Liver (tissue), 9 donors: Measurements from ENCODE around the gene ISCA1. TPM values are rescaled to one million over a fixed set of nuclear protein-coding genes. Genes with fewer than 3 reads are reported as not detected.
"Not testable (repeated sequence)": the region's sequence is repeated elsewhere in the genome, so short reads cannot be mapped to it uniquely, and the experiment has no call there.

Experiments
- DNase-seq: peaks from one replicate; pipeline ENCODE4 v3.0.0-alpha.2; 2017; ENCODE audit warnings: low spot score
- H3K27ac ChIP-seq, 2 donors: one replicate each; pipeline ENCODE4 v1.7.0; 2013; ENCODE audit warnings: inconsistent platforms in 2 of 2, low read length in 2 of 2, control low read depth in 1 of 2, low read depth in 1 of 2, mild to moderate bottlenecking in 1 of 2
- H3K27me3 ChIP-seq, 4 donors: one replicate each; pipeline versions ENCODE4 v1.6.1 to v1.7.0; 2013; ENCODE audit warnings: low read length in 3 of 4, inconsistent platforms in 1 of 4, mild to moderate bottlenecking in 1 of 4, moderate library complexity in 1 of 4; ENCODE audit not compliant: control insufficient read depth in 4 of 4, insufficient read depth in 4 of 4
- H3K36me3 ChIP-seq, 4 donors: one replicate each; pipeline versions ENCODE4 v1.6.1 to v1.7.0; 2013; ENCODE audit warnings: low read length in 3 of 4, mild to moderate bottlenecking in 3 of 4, low read depth in 1 of 4, moderate library complexity in 1 of 4; ENCODE audit not compliant: control insufficient read depth in 4 of 4, insufficient read depth in 3 of 4
- H3K4me1 ChIP-seq, 4 donors: one replicate each; pipeline versions ENCODE4 v1.6.1 to v1.7.0; 2013; ENCODE audit warnings: low read length in 3 of 4, mild to moderate bottlenecking in 3 of 4, moderate library complexity in 1 of 4; ENCODE audit not compliant: control insufficient read depth in 4 of 4, insufficient read depth in 4 of 4
- H3K4me3 ChIP-seq, 3 donors: one replicate each; pipeline versions ENCODE4 v1.6.1 to v1.7.0; 2013; ENCODE audit warnings: low read length in 3 of 3, control low read depth in 1 of 3, low read depth in 1 of 3, mild to moderate bottlenecking in 1 of 3
- H3K9ac ChIP-seq, 2 donors: one replicate each; pipeline ENCODE4 v1.7.0; 2013; ENCODE audit warnings: low read length in 2 of 2, mild to moderate bottlenecking in 2 of 2, moderate library complexity in 2 of 2, control low read depth in 1 of 2, low read depth in 1 of 2
- H3K9me3 ChIP-seq, 4 donors: one replicate each; pipeline versions ENCODE4 v1.6.1 to v1.7.0; 2013; ENCODE audit warnings: low read length in 3 of 4; ENCODE audit not compliant: control insufficient read depth in 4 of 4
- ATF3 ChIP-seq: IDR thresholded peaks from 2 replicates; pipeline ENCODE4 v1.6.1; 2016; ENCODE audit warnings: antibody characterized with exemption
- CTCF ChIP-seq: fragments of 150-350 bp; IDR thresholded peaks from 2 replicates; pipeline ENCODE4 v1.5.1; 2017; ENCODE audit warnings: improper control_type of control experiment, low read depth, low read length; ENCODE audit not compliant: missing input control
- EGR1 ChIP-seq, 2 donors: IDR thresholded peaks; 2 replicates each; pipeline ENCODE4 v1.6.1; 2016 to 2018; ENCODE audit warnings: antibody characterized with exemption in 2 of 2, low read depth in 2 of 2
- FOXA1 ChIP-seq: IDR thresholded peaks from 2 replicates; pipeline ENCODE4 v1.6.1; 2016; ENCODE audit warnings: antibody characterized with exemption
- HNF4G ChIP-seq: IDR thresholded peaks from 2 replicates; pipeline ENCODE4 v1.6.1; 2016; ENCODE audit warnings: antibody characterized with exemption
- JUND ChIP-seq, 2 donors: IDR thresholded peaks; 2 replicates each; pipeline ENCODE4 v1.6.1; 2016; ENCODE audit warnings: antibody characterized with exemption in 2 of 2
- NR2F2 ChIP-seq: IDR thresholded peaks from 2 replicates; pipeline ENCODE4 v1.6.1; 2016; ENCODE audit warnings: antibody characterized with exemption
- RAD21 ChIP-seq, 2 donors: IDR thresholded peaks; 2 replicates each; pipeline ENCODE4 v1.6.1; 2016; ENCODE audit warnings: antibody characterized with exemption in 2 of 2, mild to moderate bottlenecking in 2 of 2
- RXRA ChIP-seq, 2 donors: IDR thresholded peaks; 2 replicates each; pipeline ENCODE4 v1.6.1; 2017 to 2018; ENCODE audit warnings: antibody characterized with exemption in 2 of 2, mild to moderate bottlenecking in 1 of 2
- SP1 ChIP-seq: IDR thresholded peaks from 2 replicates; pipeline ENCODE4 v1.6.1; 2018; ENCODE audit warnings: antibody characterized with exemption, mild to moderate bottlenecking
- TAF1 ChIP-seq: conservative IDR thresholded peaks from 2 replicates; pipeline ENCODE4 v1.6.1; 2016; ENCODE audit warnings: antibody characterized with exemption, mild to moderate bottlenecking
- WGBS: extraction: QIAGEN DNeasy Blood & Tissue Kit; methylation state at CpG from one replicate; pipeline ENCODE4 v1.1.7; 2013; 5-methylcytosine and 5-hydroxymethylcytosine counted together
- polyA plus RNA-seq, 2 donors: library from polyadenylated mRNA; stranded (reverse) in 1 of 2; unstranded in 1 of 2; fragments of 200-250 nt in 1 of 2; fragments of >200 nt in 1 of 2; fragmentation: Nextera tagmentation in 1 of 2; extraction: Ambion mirVana in 1 of 2; gene quantifications; one replicate each; pipeline versions ENCODE4 v1.2.1 to v1.2.3, GENCODE V29; 2013 to 2015
- total RNA-seq, 2 donors: library from RNA; depleted of rRNA; stranded (reverse); fragments of >200 nt; gene quantifications; one replicate each; pipeline ENCODE4 v1.2.3, GENCODE V29; 2014
- donor health status: healthy.
- donor health status: healthy.
- donor health status: healthy.
- donor health status: healthy.
- donor health status: healthy.

The ISCA1 gene
- total and polyA plus RNA-seq, 4 donors, result 26.6 to 43.2 (median 27.8) TPM

- not testable (repeated sequence) for H3K9me3 ChIP-seq, H3K27ac ChIP-seq, H3K9ac ChIP-seq, H3K4me3 ChIP-seq, H3K4me1 ChIP-seq, DNase-seq, H3K27me3 ChIP-seq
- WGBS, result 92% methylated on average over 6 of the region's 6 CpGs
- H3K36me3 ChIP-seq, result peaks cover 3 to 20% (median 11%) of the 10 kb centered on the region in 4 donors
Measured at GRCh38 chr9:86290341-86290740, 8.0 kb upstream of the ISCA1 start.

- 95% methylated on average over 6 of the region's 6 CpGs for WGBS
- Histone ChIP-seq H3K9ac (no peak overlapping the region), H3K4me1 (no peaks in the 10 kb centered on the region), H3K27me3 (no peaks in the 10 kb centered on the region), H3K27ac (no peak overlapping the region), H3K36me3 (peaks cover 3 to 18% (median 11%) of the 10 kb centered on the region in 4 donors), H3K9me3 (no peaks in the 10 kb centered on the region), H3K4me3 (no peak overlapping the region)
- TF ChIP-seq SP1, result no peak
- TF ChIP-seq CTCF, result no peak
- no peak for TF ChIP-seq TAF1
- no peak for TF ChIP-seq RXRA (IDR thresholded peaks at IDR 0.05)
- TF ChIP-seq ATF3, result no peak
- no peak for TF ChIP-seq RAD21 (IDR thresholded peaks at IDR 0.05)
- TF ChIP-seq HNF4G, result no peak
- no peak for TF ChIP-seq JUND (IDR thresholded peaks at IDR 0.05)
- TF ChIP-seq FOXA1, result no peak
- DNase-seq, result no peak
Measured at GRCh38 chr9:86288499-86289198, 6.3 kb upstream of the ISCA1 start.

GRCh38 chr9:86287013-86287412 is 4.7 kb upstream of the ISCA1 start:
- peaks cover 1 to 16% (median 10%) of the 10 kb centered on the region in 4 donors for H3K36me3 ChIP-seq
- TF ChIP-seq NR2F2 (no peak), RAD21 (IDR thresholded peaks at IDR 0.05) (peak; percentile 27 to 58), RXRA (IDR thresholded peaks at IDR 0.05) (peak in 1 of 2 donors; percentile 49), EGR1 (IDR thresholded peaks at IDR 0.05; ENCODE audit: low read depth in 2 of 2) (no peak), CTCF (peak; percentile 11)
- no peaks in the 10 kb centered on the region for H3K27me3 ChIP-seq
- H3K9ac ChIP-seq, result no peak overlapping the region
- no peaks in the 10 kb centered on the region for H3K9me3 ChIP-seq
- WGBS, result 59% methylated on average over 7 of the region's 7 CpGs
- DNase-seq, result no peak
- H3K4me1 ChIP-seq, result peaks cover 0 to 8% (median 5%) of the 10 kb centered on the region in 4 donors
- no peak overlapping the region for H3K4me3 ChIP-seq
- no peak overlapping the region for H3K27ac ChIP-seq
